SK-N-DZ (cell line): Measurements from ENCODE around the gene TAF6.
A peak's percentile ranks its signal among the peaks of the same experiment; 100 is the strongest.

Source experiments
- DNase-seq: peaks from one replicate; pipeline ENCODE4 v3.0.0-alpha.2; 2015; ENCODE audit warnings: low spot score

TAF6 gene

GRCh38 chr7:100095704-100096103, 23.5 kb downstream of the TAF6 start:
- DNase-seq, result no peak

DNA sequence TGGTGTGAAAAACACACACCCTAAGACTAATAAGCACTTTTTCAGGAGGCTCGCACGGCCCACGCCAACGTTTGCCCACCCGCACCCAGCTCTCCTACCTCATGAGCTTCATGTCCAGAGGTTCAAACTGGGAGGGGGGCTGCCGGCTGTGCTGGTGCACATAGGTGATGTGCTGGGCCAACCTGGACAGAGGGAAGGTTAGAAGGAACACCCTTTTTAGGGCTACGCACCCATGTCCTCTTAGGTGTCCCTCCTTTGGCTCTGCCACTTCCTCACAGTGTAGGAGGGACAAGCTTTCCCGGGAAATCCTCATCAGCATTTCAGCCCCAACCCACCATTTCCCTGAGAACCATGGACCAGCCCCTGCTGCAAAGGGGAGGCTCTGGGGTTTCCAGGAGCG, 23.9 kb downstream of the TAF6 start:
- DNase-seq, result no peak

DNA sequence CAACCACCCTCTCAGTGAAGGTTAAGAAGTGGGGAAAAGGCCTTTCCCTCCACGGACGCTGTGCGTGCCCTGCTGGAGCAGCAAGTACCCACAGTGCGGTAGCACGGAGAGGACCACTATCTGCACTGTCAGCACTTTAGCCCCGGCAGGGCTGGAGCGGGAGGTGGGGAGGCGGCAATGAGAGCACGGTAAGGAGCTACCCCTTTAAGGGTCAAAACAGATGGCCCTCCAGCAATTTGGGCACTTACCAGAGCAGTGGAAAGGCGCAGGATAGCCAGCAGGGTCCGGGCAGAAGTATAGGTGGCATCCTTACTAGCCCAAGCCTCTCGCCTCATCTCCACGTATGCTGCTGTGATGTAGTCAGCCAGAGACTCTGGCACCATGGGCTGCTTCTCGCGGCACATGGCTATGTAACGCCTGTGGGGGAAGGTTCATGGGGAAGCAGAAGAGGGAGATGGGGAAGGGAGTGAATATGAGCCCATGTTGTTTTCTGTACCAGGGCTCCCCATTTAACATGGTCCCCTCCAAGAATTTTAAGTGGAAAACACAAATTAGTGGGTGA, 25.2 kb downstream of the TAF6 start:
- no peak for DNase-seq

DNA sequence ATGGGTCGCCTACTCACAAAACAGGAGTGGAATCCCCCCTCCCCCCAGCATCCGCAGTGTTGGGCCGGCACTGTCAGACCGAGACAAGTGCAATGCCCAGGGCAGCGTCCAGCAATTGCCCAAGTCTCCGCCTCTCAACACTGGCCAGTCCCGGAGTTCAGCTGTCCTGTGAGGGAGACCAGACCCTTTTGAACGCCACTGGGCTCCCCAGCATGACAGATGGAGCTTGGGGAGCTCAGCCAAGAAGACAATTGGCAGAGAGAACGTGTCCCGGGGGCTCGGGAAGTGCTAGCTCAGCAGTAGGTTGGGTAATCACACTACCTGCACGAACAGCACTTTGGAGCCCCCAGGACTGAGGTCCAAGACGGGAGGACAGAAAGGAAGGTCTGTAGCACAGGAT, 25.7 kb downstream of the TAF6 start:
- DNase-seq, result no peak

GRCh38 chr7:100093054-100093453, 26.1 kb downstream of the TAF6 start:
- no peak for DNase-seq

- peak; percentile 61 for DNase-seq
These were observed 27.6 kb downstream of the TAF6 start for GRCh38 chr7:100091411-100092181.

DNA sequence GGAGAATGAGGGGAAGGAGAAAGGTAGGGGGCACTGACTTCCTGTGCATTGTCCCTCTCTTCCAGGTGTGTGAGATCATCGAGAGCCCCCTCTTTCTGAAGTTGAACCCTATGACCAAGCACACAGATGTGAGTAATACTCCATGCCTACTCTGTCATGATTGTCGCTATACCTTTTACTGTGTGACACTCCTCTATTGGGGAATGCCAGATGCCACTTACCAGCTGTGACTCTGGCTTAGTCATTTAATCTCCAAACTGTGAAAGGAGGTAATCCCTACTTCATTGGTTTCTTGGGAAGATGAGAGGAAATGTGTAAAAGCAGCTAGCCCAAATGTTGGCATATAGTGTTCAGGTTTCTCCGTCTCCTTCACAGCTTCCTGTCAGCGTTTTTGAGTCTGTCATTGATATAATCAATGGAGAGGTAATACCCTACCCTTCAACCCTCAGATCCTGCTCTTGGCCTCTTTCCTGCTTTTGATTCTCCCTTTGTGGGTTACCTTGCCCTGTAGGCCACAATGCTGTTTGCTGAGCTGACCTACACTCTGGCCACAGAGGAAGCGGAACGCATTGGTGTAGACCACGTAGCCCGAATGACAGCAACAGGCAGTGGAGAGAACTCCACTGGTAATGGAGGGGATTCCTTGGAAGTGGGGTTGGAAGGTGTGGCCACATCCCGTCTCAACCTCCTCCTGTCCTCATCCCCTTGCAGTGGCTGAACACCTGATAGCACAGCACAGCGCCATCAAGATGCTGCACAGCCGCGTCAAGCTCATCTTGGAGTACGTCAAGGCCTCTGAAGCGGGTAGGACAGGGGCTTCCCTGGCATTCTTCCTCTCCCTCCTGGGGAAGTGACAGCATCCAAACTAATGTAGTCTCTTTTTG, 28.4 kb downstream of the TAF6 start:
- DNase-seq, result peak; percentile 39

DNA sequence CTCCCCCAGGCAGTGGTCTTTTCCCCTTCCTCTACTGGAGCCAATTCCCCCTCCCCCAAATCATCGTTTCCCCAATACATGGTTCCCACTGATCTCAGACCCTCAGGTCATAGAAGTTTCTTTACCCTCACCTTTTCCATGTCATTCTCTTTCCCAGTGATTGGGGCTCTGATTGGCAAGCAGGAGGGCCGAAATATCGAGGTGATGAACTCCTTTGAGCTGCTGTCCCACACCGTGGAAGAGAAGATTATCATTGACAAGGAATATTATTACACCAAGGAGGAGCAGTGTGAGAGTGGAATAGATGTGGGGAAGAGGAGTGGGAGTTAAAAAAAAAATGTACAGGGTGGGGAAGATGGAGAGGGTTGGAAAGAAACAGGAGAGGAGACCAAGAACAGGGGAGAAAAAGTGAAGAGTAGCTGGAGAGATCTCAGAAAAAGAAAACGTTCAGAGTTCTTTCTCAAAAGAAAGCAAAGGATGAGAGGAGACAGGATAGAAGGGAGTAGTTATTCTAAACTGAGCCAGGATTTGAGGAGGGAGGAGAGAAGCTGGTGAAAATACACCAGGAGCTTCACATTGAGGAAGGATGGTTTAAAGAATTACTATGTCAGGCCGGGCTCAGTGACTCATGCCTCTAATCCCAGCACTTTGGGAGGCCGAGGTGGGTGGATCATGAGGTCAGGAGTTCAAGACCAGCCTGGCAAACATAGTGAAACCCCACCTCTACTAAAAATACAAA, 29.5 kb downstream of the TAF6 start:
- no peak for DNase-seq

- DNase-seq, result peak; percentile 74
These were observed 30.3 kb downstream of the TAF6 start, which contains the start of gene COPS6 for GRCh38 chr7:100088621-100089457. Gene COPS6, plus strand, starts transcription at chr7:100088969. Its CDS starts 22 bp downstream, at chr7:100088991.

- no peak for DNase-seq
These were observed 31.0 kb downstream of the TAF6 start for GRCh38 chr7:100088095-100088620.

DNA sequence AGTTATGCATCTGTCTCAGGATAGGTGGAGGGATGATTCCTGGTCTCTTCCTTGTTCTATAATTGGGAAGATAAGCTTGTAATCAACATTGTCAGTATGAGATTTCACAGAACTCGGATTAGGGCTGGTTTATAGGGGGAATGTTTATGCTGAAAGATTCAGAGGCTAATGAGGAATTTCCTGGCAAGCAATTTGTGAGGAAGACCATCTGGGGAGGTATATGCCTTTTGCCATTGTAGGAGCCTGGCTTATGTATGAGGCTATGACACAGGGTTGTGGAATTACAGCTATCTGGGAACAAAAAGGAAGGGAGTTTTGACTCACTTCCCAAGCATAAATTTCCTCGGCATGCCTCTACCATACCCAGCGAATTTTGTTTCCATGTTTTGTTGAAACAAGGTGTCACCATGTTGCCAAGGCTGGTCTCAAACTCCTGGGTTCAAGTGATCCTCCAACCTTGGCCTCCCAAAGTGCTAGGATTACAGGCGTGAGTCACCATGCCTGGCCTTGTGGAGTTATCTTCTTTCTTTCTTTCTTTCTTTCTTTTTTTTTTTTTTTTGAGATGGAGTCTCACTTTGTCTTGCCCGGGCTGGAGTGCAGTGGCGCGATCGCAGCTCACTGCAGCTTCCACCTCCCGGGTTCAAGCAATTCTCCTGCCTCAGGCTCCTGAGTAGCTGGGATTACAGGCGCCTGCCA, 32.0 kb downstream of the TAF6 start:
- peak; percentile 56 for DNase-seq

DNA sequence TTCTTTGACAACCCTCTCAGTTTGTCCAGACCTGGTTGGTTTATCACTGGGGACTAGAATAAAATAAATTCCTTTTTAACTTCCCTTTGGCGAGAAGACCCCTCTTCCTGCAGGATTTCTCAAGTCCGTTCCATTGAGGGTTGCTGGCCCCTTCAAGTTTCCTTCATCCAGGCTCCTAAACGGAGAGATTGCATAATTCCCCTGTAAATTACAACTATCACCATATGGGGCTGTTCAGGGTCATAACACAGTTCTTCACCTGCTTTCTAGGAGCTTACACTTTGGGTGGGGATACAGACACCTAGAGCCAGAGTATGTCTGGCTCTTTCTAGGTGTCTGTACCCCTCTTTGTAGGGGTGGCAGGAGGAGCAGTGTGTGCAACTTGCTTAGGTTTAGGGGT, 33.6 kb downstream of the TAF6 start:
- DNase-seq, result no peak

GRCh38 chr7:100082978-100083377, 36.2 kb downstream of the TAF6 start:
- DNase-seq, result no peak

DNA sequence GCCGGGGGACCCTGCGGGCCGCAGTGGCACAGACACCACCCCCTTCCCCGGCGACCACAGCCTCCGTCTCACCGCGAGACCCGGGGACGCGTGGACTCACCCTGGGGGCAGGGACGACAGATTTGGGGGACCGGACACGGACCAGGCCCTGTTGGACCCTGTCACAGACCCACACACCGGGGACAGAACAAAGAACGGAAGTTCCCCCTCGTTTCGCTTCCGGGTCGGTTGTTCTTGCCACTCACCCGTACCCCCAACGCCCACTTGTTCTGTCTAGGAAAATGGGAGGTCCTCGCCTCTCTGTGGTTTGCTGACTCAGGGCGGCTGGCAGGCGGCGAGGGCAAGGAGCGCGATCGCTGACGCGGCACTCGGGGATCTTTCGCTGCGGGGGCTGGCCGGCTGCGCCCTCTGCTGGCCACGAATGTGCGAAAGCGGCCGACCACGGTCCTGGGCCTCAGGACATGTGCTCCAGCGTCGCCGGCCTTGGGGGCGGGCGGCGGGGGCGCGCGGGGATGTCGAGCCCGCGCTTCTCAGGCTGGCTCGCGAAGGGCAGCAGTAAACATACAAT, 37.5 kb downstream of the TAF6 start, which contains the start of gene ZNF3:
TSS of gene ZNF3 (minus strand) at position 189 of the 568 bp plus-strand sequence. CDS start 4,366 bp downstream, outside the sequence.
- peak; percentile 99 for DNase-seq

DNA sequence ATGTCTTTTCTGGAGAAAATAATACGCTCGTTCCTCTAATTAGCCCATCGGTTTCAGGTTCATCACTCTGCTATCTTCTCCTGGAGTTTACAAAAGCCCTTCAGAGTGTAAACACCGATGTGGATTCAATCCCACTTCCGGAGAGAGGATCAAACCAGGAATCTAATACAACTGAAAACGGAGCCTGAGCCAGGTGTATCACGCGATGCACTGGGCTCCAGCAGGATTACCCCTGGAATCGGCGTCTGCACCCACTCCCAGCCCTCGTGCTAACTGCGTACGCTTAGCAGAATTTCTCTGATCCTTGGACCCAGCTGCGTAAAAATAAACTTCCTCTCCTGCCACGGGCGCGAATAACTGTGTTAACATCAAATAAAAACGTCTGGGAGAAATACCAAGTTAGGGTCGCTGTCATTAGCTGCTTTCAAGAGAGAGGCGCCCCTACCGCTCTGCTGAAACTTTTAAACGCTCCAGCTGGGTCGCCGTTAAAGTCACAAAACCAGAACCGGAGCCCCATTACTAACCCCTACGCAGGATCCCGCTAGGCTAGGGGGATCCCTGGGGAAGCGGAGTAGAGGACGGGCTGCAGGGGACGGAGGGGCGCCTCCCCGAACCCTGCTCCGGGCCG, 38.1 kb downstream of the TAF6 start:
- DNase-seq, result peak; percentile 27

DNA sequence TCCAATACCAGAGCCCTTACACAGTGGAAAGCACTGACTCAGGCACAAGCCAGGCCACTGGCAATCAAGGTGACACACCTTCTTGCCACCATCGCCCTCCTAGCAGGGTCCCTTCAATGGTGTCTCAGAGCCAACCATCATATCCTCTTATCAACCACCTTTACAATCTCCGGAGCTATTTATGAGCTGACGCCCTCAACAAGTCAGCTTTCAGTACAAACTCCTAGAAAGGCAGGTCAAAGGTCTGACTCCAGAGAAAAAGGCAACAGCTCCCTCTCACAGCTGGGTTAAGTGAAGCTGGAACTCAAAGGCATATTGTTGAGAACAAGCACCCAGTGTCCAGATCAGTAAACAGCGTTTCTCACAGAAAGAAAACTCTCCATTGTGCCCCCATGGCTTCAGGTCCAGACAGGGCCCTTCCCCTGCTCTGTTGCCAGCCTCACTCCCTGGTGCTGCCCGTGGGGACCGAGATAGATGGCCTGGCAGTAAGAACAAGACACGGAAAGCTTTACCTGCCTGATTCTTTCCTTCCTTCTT, 40.1 kb downstream of the TAF6 start:
- DNase-seq, result no peak

- no peak for DNase-seq
These were observed 42.0 kb downstream of the TAF6 start for GRCh38 chr7:100077205-100077604.

DNA sequence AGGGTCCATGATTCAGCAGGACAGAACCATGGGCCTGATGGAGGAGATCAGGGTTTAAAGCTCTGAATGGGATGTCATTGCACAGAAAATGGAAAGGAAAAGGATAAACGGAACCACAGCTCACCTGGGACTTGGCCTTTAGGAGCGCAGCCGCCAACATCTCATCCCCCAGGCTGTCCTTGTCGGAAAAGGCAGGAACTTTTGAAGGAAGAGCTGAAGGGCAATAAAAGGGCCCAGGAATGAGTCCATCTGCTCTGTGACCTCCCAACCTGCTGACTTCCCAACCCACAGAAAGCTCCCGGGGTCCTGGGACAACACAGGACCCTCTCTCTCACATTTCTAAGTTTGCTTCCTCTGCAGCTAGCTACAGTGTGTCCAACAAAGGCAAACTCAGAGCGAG, 43.7 kb downstream of the TAF6 start:
- no peak for DNase-seq

DNA sequence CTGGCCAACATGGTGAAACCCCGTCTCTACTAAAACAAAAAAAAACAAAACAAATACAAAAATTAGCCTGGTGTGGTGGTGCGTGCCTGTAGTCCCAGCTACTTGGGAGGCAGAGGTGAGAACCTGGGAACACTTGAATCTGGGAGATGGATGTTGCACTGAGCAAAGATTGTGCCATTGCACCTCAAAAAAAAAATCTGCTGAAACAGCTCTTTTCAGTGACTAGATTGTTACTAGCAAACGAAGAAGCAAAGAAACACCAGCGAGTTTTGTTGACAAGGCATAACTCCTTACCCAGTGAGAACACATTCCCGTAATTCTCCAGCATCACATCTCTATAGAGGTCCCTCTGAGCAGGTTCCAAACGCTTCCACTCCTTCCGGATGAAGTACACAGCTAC, 44.3 kb downstream of the TAF6 start:
- DNase-seq, result no peak
